DMS 273 (cell line): ENCODE results near the gene GPR18.

Source experiments
- DNase-seq: peaks from one replicate; lab custom pipeline; 2025; ENCODE audit not compliant: unreplicated experiment; lab: John Stamatoyannopoulos, UW

GPR18 gene, protein sequence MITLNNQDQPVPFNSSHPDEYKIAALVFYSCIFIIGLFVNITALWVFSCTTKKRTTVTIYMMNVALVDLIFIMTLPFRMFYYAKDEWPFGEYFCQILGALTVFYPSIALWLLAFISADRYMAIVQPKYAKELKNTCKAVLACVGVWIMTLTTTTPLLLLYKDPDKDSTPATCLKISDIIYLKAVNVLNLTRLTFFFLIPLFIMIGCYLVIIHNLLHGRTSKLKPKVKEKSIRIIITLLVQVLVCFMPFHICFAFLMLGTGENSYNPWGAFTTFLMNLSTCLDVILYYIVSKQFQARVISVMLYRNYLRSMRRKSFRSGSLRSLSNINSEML

DNA sequence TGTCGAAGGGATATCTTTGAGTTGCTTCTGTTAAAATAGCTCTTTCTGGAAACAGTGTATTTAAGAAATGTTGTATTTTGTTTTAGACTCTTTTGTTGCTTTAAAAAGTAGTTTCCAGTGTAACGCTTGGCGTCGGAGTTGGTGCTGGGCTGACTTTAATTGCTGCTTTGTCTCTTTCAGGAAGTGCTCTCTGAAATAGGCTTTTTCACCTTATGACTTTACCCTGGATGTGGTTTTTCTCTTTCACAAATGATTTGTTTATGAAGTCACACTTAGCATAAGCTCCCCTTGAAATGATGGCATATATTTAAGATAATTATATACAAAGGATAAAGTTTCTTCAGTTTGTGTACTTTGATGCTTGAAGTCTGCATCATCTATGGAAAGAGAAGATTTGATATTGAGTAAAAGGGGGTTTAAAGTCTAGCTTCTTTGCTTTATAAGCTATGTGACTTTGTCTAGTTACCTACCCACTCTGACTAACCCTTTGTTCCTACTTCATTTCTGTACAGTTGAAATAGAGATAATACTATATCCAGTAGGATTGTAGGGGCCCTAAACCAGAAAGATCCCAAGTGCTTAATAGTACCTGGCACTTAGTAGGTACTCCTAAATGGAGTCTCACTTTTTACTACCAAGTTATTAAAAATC is at the start of gene GPR18:
Gene GPR18, minus strand, starts transcription at position 170 of the 651 bp plus-strand sequence. CDS start 2,507 bp downstream, outside the sequence.
- DNase-seq = no peak

DNA sequence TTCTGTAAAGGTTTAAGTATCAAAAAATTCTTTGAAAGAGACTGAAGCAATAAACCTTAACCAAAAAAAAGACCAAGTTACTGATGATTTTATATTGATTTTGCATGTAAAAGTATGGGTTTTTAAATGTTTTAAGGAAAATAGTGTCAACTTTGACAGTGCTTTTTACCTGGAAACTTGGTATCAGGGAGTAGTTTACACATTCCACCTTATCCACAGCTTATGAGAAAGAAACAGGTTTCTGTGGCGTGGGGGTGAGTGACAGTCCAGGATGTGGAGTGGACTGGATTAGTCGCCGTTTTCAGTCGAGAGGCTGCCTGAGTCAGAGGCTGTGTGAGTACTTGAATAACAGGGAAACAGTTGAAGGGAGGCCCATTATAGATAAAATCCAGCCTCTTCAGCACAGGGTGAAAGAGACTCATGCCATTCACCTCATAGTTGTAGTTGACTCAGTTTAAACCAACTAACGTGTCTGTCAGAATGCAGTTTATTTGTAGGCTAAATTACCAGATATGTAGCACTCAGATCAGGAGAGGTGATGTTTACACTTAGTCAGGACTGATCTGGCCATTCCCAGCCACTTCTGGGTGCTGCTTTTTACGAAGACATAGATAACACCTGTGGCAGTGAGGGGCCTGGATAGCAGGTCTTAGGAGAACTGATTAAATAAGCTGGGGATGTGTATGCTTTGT is 49.6 kb upstream of the GPR18 start:
- DNase-seq = no peak

DNA sequence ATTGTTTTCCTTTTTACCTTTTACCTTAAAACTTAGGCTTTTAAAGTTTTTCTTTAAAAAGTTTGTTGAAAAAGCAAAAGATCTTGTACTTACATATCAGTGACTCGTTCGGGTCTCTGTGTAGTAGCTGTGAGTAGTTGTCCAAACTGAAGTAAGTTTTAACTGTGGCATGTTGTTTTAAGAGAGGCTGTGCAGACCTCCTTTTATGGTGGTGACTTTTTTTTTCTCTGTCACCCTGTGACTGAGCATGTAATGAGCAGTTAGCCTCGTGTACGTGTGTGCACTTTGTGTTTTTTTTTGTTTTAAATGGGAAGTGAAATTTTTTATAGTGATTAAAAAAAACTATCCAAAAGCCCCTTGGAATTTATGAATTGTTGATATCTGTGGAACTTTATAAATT is 49.1 kb upstream of the GPR18 start, which contains the start of gene GPR183:
Gene GPR183, minus strand, starts transcription at position 153 of the 400 bp plus-strand sequence. CDS start 11,254 bp downstream, outside the sequence.
- DNase-seq = no peak

DNA sequence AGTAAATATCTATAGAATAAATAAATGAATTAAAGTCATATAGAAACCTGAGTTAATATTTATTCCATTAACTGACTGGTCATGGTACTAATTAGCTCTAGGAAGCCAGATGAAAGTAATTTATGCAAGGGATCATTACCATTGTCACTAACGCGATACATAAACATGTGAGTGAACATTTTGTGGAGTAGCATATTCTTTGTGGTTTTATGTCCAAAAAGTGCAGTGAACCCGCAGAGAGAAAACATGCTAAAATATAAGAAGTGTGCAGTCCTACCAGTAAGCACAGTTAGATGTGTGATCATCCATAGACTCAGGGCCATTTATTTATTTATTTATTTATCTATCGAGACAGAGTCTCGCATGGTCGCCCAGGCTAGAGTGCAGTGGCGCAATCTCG is 47.4 kb upstream of the GPR18 start:
- DNase-seq = no peak

DNA sequence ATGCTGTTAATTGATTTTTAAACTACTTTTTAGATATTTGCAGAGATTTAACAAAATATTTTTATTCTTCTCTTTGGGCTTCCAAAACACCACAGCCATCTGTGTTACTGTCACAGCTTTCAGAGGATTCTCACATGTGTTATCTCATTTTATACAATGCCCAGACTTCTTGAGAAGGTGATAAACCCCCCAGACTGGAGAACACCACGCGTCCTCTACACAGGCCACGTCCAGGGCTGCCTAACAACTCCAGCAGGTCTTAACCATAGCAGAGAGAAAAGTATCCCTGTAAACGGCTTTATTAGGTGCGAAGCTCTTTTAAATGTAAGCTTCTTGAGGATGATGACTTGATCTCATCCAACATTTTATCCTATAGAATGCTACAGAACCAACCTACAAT is 47.0 kb upstream of the GPR18 start:
- DNase-seq = no peak

DNA sequence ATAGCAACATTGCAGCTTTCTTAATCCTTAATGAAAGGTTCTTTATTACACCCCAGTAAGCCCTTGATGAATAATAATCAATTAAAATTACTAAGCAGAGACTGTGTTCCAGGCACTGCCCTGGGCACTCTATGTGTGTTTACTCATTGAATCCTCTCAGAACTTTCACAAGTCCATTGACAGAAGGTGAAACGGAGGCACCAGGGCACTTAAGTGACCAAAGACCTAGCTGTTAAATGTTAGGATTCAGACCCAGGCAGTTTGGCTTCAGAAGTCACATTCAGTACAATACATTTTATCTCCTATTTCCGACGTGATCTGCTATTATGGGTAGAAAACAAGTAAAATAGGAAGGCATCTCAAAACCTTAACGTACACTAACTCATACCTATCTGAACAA is 46.4 kb upstream of the GPR18 start:
- no peak for DNase-seq

DNA sequence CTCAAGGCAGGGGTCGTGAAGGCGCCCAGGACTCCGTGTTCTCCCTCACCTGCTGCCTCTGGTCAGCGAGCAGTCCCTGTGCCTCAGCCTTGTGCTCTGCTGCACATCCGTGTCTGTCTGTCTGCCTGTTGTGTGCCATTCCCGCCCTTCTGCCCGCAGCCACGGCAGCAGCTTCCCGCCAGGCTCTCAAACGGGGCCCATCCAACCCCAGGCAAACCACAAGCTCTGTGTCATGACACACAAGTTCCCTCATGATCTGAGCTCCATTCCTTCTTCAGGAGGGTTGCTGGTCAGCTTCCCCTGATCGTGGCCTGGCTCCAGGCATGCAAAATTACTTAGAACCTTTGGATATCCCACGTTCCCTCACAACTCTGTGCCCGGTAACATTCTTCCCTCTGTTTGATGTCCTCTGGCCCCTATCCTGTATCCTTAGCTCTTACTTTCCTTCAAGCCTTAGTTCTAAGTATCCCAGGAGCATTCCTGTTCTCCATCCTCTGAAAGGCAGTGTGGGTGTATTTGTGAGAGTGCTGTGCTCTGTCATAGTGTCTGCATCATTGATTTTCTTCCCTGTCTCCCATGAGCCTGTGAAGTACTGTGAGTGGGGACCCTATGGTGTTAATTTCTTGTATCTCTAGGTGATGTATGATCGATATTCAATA is 45.8 kb upstream of the GPR18 start:
- DNase-seq = no peak

DNA sequence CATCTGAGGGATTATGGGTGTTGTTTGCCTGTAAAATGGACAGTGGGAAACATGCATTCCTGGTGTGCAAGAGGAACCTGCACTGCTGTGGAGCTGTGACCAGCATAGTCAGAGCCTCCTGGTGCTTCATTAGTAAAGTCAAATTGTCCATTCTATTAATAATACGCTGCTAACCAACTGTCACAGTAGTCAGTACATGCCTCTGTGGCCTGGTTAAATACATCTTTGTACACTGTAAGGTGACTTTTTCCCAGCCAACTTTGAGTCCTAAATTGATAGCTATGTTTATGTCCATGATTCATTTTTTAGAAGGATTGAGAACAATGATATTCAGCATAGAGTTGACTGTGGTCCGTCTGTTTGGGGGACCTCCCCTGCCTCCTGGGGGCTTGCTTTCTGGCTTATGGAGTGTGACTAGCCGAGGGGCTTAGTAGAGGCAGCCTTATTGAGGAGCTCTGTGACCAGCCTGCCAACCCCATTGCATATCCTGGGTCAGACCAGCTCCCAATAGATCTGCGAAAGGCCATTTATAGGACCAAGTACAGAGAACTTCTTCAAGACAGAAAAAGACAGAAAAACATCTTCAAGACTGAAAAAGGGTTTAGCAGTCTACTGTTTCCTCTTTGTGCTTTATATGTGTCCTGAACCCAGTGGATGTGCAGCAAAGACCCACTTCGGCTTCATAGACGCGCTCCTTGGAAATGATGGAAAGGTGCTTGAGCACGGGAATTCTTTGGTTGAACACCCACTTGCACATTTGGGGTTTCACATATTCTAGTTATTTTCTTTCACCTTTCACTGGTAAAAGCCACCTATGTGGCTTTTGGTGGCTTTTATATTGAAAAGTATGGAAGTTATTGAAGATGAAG is 44.7 kb upstream of the GPR18 start:
- DNase-seq = no peak

DNA sequence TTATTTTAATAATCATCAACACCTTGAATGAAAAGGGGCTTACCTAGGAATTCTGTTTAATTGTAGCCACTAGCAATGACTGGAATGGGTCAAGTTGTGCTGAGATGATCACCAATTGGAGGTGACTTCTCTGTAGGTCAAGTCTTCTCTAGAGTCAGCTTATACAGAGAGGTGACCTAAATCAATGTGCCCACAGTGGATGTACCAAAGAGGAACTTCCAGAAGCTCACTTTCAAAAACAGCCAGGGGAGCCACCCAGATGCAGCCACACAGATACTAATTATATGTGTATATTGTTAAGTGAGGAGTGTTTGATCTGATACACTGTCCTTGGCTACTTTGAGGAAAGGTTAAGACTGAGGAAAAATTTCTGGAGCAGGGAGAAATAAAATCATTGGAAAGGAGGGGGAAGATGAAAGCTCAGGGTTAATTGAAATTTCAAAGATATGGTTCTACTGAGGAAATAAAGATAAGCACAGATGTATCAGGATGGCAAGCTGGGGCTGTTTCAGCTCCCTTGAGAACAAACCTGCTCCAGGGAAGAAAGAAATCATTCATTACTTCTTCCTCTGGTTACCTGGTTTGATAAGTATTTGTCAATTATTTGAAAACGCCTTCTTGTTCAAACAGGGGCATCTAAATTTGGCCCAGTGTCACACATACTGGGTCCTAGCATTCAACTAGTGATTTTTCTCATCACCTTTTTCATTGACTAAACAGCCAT is 43.9 kb upstream of the GPR18 start:
- DNase-seq = no peak

DNA sequence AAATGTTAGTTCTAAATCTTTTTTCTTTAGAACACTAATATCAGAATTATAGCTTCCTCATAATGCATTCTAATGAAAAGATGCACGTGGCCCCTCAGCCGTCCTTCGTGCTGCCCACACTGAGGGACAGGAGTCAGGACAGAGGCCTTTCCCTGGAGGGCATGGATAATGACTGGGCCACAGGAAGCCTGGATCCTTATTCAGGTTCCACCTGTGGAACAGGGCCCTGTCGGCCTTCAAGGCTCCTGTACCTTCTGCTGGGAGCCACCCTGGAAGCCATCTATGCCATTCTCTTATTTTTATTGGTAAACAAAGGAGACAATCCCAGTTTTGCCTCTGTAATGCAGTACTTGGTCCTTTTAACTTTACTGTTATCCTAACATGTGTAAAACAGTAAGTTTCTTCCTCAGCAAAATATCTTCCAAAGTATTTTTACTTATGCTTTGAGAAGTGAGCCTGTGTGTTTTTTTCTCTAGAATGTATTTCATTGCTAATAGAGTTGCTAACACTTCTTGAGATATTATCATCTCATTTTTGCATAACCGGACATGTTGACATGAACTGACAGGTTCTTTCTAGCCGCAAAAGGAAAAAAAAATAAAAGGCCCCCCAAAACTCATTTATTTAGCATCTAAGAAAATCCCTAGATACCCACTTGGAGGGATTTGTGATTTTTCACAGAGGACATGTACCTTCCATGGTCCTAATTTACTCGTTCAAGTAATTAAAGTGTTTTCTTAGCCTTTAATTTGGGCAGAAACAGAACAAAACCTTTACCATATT is 43.1 kb upstream of the GPR18 start:
- DNase-seq = no peak

DNA sequence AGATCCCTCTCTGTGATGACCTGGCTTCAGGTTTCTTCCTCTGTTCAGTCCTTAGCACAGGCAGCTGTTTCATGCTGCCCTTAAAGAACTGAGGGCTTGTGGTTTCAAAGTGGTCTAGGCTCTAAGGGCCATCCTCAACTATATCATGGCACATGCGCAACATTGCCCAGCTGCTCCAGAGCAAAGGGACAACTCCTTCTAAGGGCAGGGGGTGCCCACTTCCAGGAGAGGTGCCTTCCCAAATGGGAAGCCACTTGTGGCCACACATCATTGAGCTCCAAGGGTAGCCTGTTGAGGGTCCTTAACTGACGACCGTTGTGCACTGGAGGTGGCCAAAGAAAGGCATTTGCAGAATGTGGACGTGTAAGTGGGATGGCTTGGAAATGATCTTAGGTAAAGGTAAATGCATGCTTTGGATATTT is 41.8 kb upstream of the GPR18 start:
- no peak for DNase-seq

DNA sequence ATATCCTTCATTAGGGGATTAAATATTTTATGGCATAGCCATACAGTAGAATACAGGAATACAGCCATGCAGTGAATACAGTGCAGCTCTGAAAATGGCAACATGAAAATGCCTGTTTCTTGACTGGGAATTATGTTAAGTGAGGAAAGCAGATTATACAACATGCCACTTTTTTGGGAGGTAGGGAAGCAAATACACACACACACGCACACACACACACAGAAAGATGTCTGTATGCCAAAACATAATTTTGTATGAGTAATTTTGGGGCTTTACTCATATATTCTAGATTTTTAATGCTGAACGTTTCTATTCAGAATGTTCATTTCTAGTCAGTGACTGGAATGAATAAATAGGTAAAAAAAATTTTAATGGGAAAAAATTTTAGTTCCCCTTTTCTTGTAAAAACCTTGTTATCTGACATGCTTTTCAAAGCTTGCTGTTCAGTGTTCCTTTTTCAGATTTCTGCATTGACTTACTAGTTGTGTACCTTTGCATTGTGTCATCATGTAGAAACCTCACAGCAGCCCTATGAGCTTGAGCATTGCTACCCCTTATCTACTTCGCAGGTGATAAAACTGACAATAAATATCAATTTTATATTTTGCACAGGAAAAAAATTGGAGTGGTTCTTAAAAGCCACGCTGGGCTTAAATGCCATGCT is 41.2 kb upstream of the GPR18 start:
- DNase-seq = no peak

DNA sequence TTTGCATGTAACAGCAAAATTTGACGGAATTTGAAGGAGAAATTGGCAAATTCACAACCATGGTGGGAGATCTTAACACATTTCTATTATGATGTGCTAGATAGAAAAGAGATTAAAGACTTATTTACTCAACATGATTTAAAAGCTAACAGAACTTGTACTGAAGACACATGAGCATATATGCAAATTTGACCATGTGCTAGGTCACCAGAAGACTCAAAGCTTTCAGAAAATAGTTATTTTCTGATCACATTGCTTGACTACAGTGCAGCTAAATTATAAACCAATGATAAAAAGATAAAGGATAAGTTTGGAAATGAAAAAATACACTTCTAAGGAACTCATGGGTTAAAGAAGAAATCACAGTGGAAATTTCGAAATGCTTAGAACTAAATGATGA is 39.9 kb upstream of the GPR18 start:
- no peak for DNase-seq

DNA sequence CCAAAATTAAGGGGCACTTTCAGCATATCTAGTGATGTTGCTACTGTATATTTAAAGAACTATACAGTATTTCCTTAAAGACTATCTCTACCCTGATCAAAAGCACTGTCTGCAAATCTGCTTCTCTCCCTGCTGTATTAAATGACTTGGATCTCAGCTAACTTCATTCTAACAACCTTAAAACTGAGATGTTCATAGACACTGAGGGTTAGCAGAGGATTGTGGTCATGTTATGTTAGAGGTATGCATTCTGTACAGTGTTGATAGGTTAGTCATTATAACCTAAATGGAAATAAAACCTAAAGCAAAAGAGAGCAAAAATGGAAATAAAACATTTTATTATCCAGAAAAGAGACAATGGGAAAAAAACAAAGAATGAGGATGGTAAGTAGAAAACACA is 39.2 kb upstream of the GPR18 start:
- no peak for DNase-seq

DNA sequence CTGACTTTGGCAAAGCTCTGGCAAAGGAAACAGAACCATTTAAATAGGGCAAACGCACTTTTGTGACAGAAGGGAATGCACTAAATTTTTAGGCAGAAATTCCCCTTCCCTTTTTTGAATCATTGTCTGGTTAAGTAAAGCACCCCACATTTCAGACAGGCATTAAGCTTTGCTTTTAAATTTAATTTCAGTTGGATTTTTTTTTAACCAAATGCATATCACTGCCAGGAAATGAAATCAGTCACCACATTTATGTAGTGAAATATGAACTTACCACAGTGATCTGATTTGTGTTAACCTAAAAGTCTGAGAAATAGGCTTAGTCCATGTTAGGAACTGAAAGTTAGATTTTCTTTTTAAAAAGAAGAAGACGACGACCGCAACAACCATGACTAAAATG is 38.2 kb upstream of the GPR18 start:
- no peak for DNase-seq

DNA sequence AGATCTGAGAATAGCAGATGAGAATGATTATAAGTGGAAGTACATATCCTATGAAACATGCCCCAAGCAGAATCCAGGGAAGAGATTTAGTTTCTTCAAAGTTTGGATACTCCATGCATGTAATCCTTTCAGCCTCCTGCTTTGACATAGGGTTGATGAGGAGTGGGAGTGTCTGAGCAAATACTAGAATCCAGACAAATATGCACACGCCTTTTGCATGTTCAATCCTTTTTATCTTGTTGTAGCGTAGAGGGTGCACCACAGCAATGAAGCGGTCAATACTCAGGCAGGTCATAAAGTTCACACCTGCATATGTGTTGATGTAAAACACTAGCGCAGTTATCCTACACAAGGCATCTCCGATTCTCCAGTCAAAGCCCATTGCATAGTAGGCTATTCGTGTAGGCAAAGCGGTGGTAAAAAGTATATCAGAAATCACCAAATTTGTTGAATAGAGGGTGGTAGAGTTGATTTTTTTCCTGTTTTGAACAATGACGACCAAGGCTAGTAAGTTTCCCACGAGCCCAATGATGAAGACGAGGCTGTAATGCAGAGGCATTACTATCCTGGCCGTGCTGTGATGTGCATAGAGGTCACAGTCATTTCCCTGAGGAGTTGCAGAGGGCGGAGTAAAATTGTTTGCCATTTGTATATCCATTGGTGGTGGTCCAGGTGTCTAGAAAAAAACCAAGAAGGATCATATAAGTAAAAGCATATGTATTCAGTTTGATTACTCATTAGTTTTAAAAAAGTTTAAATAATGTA is 37.5 kb upstream of the GPR18 start:
- no peak for DNase-seq

DNA sequence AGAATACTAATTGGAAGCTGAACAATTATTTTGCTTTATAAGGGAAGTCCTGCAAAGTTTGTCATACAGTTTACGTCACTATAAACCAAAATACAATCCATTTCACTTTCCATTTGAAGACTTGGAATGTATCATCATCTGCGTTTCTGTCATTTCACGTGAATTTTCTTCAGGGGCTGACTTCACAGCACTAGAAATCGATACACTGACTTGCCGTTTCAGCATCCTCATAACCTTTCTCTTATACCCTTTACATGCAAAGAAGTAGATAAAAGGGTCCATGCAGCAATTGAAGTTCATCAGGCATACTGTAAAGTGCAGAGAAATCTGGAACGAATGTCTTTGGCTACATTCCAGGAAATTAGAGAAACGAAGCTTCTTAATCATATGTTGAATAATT is 36.8 kb upstream of the GPR18 start:
- no peak for DNase-seq

DNA sequence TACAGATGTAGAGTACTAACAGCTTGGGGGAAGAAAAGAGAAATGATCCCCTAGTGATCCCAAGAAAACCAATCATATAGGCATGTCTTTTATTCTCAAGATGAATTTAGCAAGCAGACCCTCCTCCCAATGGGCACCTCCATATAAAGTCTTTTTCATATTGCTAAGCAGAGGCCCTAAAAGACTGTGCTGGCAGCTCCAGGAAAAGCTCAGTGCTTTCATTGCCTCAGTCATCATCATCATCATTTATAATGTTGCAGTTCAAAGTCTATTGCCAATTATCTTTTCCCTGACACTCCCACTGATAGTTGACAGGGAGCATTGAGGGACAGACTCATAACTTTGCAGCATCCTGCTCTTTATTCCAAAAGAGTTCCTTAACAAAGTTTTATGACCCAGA is 36.0 kb upstream of the GPR18 start:
- no peak for DNase-seq
